Vagina (tissue), 2 donors: ENCODE measurements around the gene MICAL2. TPM values are rescaled to one million over a fixed set of nuclear protein-coding genes. Genes with fewer than 3 reads are reported as not detected.

Source experiments
- DNase-seq, 2 donors: peaks; one replicate each; pipeline ENCODE4 v3.0.0-alpha.2; 2017; ENCODE audit errors: extremely low spot score in 2 of 2
- H3K27ac ChIP-seq: fragments of 200-600 bp; sonication (generic); one replicate; pipeline ENCODE4 v1.5.1; 2019
- H3K27me3 ChIP-seq: fragments of 200-600 bp; sonication (generic); one replicate; pipeline ENCODE4 v1.5.1; 2019
- H3K36me3 ChIP-seq, 2 donors: fragments of 200-600 bp; sonication (generic); one replicate each; pipeline ENCODE4 v1.5.1; 2017 to 2019
- H3K4me1 ChIP-seq: fragments of 200-600 bp; sonication (generic); one replicate; pipeline ENCODE4 v1.5.1; 2019
- H3K4me3 ChIP-seq, 2 donors: fragments of 200-600 bp; sonication (generic); 1 replicate in 1 of 2; 2 replicates in 1 of 2; pipeline ENCODE4 v1.5.1; 2016 to 2019
- H3K9me3 ChIP-seq: fragments of 200-600 bp; sonication (generic); one replicate; pipeline ENCODE4 v1.5.1; 2019
- CTCF ChIP-seq, 3 experiments: fragments of 450-650 bp in 2 of 3; fragments of 200-600 bp in 1 of 3; sonication (generic) in 1 of 3; IDR thresholded peaks; one replicate each; pipeline ENCODE4 v1.5.1; 2017 to 2019; ENCODE audit warnings: antibody characterized with exemption in 3 of 3, mild to moderate bottlenecking in 2 of 3, moderate library complexity in 2 of 3
- POLR2A ChIP-seq, 2 donors: fragments of 450-650 bp; IDR thresholded peaks; one replicate each; pipeline ENCODE4 v1.6.1; 2017; ENCODE audit warnings: antibody characterized with exemption in 2 of 2, mild to moderate bottlenecking in 2 of 2, moderate library complexity in 2 of 2
- POLR2AphosphoS5 ChIP-seq, 2 donors: sonication (generic); formaldehyde crosslinking; IDR thresholded peaks; one replicate each; pipeline ENCODE4 v1.9.0; 2017; ENCODE audit warnings: antibody characterized with exemption in 2 of 2, mild to moderate bottlenecking in 2 of 2, low read depth in 1 of 2; ENCODE audit not compliant: insufficient read depth in 1 of 2
- intact Hi-C: fragments of 100-400 bp; cut with DNase I; formaldehyde crosslinking; loops from one replicate; pipeline ENCODE4 v1.15.1; 2023
- total RNA-seq: library from RNA; depleted of rRNA; stranded (reverse); fragments of >200 nt; gene quantifications from one replicate; pipeline ENCODE4 v1.2.3, GENCODE V29; 2016

Gene MICAL2
- total RNA-seq, 1 donor from 2014 or later = 41.7 TPM

GRCh38 chr11:12288212-12288930 lies 178.0 kb downstream of the MICAL2 start:
- peak overlapping the region; percentile 79 for H3K27ac ChIP-seq
- TF ChIP-seq CTCF (IDR thresholded peaks at IDR 0.05) (peak; percentile 67 to 72 (median 72)), POLR2AphosphoS5 (IDR thresholded peaks at IDR 0.05; ENCODE audit: insufficient read depth in 1 of 2, low read depth in 1 of 2) (peak in 1 of 2 donors; percentile 25), POLR2A (IDR thresholded peaks at IDR 0.05) (no peak)
- intact Hi-C loops = no loop called here
- DNase-seq = peak; percentile 74 to 86
- H3K27me3 ChIP-seq = no peaks in the 10 kb centered on the region
- peaks cover 33% of the 10 kb centered on the region for H3K4me1 ChIP-seq
- H3K36me3 ChIP-seq = no peaks in the 10 kb centered on the region
- H3K9me3 ChIP-seq = no peaks in the 10 kb centered on the region
- no peak overlapping the region for H3K4me3 ChIP-seq

- no peaks in the 10 kb centered on the region for H3K9me3 ChIP-seq
- intact Hi-C loops = no loop called here
- no peaks in the 10 kb centered on the region for H3K27me3 ChIP-seq
- H3K4me3 ChIP-seq = no peak overlapping the region
- H3K4me1 ChIP-seq = peaks cover 33% of the 10 kb centered on the region
- H3K27ac ChIP-seq = no peak overlapping the region
- TF ChIP-seq POLR2A (IDR thresholded peaks at IDR 0.05) = no peak
- no peak for TF ChIP-seq POLR2AphosphoS5 (IDR thresholded peaks at IDR 0.05; ENCODE audit: insufficient read depth in 1 of 2, low read depth in 1 of 2)
- TF ChIP-seq CTCF (IDR thresholded peaks at IDR 0.05) = no peak
- H3K36me3 ChIP-seq = no peaks in the 10 kb centered on the region
- DNase-seq = peak; percentile 84 to 94
Measured at GRCh38 chr11:12288931-12289666, 178.7 kb downstream of the MICAL2 start.

GRCh38 chr11:12289667-12290476 lies 179.5 kb downstream of the MICAL2 start:
- H3K4me1 ChIP-seq = peaks cover 33% of the 10 kb centered on the region
- no peak for DNase-seq
- intact Hi-C loops = no loop called here
- no peaks in the 10 kb centered on the region for H3K9me3 ChIP-seq
- H3K4me3 ChIP-seq = no peak overlapping the region
- no peak for TF ChIP-seq CTCF (IDR thresholded peaks at IDR 0.05)
- TF ChIP-seq POLR2AphosphoS5 (IDR thresholded peaks at IDR 0.05; ENCODE audit: insufficient read depth in 1 of 2, low read depth in 1 of 2) = no peak
- TF ChIP-seq POLR2A (IDR thresholded peaks at IDR 0.05) = no peak
- H3K27ac ChIP-seq = no peak overlapping the region
- no peaks in the 10 kb centered on the region for H3K36me3 ChIP-seq
- H3K27me3 ChIP-seq = no peaks in the 10 kb centered on the region

- peaks cover 30% of the 10 kb centered on the region for H3K4me1 ChIP-seq
- intact Hi-C loops = no loop called here
- H3K27me3 ChIP-seq = no peaks in the 10 kb centered on the region
- H3K4me3 ChIP-seq = no peak overlapping the region
- no peak overlapping the region for H3K27ac ChIP-seq
- DNase-seq = no peak
- no peaks in the 10 kb centered on the region for H3K9me3 ChIP-seq
- TF ChIP-seq CTCF (IDR thresholded peaks at IDR 0.05) (no peak), POLR2AphosphoS5 (IDR thresholded peaks at IDR 0.05; ENCODE audit: insufficient read depth in 1 of 2, low read depth in 1 of 2) (no peak), POLR2A (IDR thresholded peaks at IDR 0.05) (no peak)
- H3K36me3 ChIP-seq = no peaks in the 10 kb centered on the region
Measured at GRCh38 chr11:12290477-12290922, 180.1 kb downstream of the MICAL2 start.
